HepG2 (cell line): Measurements from ENCODE around the gene AKAP12. TPM values are rescaled to one million over a fixed set of nuclear protein-coding genes. Genes with fewer than 3 reads are reported as not detected.

Experiments
- ARID5B ChIP-seq: IDR thresholded peaks from 2 replicates; pipeline ENCODE4 v1.4.0; 2020; ENCODE audit warnings: mild to moderate bottlenecking, missing genetic modification reagents
- CTCF ChIP-seq: sonication (generic); formaldehyde crosslinking; IDR thresholded peaks from 2 replicates; pipeline ENCODE4 v1.5.0; 2020; ENCODE audit warnings: mild to moderate bottlenecking, missing genetic modification reagents, moderate library complexity
- FOXJ3 ChIP-seq: sonication (generic); formaldehyde crosslinking; IDR thresholded peaks from 2 replicates; pipeline ENCODE4 v1.4.0; 2020; ENCODE audit warnings: missing genetic modification reagents, mild to moderate bottlenecking, borderline replicate concordance
- GABPB1 ChIP-seq: IDR thresholded peaks from 2 replicates; pipeline ENCODE4 v1.6.1; 2016; ENCODE audit warnings: mild to moderate bottlenecking, missing genetic modification reagents, moderate library complexity, missing compliant biosample characterization
- HMGXB4 ChIP-seq, 2 experiments: sonication (generic) in 1 of 2; formaldehyde crosslinking in 1 of 2; IDR thresholded peaks; 2 replicates each; pipeline versions ENCODE4 v1.4.0 to v1.6.1; 2018 to 2020; ENCODE audit warnings: missing genetic modification reagents in 2 of 2, borderline replicate concordance in 1 of 2, low read depth in 1 of 2, mild to moderate bottlenecking in 1 of 2, missing biosample characterization in 1 of 2
- KDM2A ChIP-seq: sonication (generic); formaldehyde crosslinking; IDR thresholded peaks from 2 replicates; pipeline ENCODE4 v1.4.0; 2020; ENCODE audit warnings: low read depth, missing genetic modification reagents, borderline replicate concordance
- KDM5A ChIP-seq: fragments of 200-600 bp; sonication (generic); IDR thresholded peaks from 2 replicates; pipeline ENCODE4 v1.7.0; 2018; ENCODE audit warnings: antibody characterized with exemption, mild to moderate bottlenecking, low read length, borderline replicate concordance
- KDM5B ChIP-seq: sonication (generic); formaldehyde crosslinking; IDR thresholded peaks from 2 replicates; pipeline ENCODE4 v1.4.0; 2020; ENCODE audit warnings: missing genetic modification reagents, mild to moderate bottlenecking, borderline replicate concordance
- MEIS2 ChIP-seq: sonication (generic); formaldehyde crosslinking; IDR thresholded peaks from 2 replicates; pipeline ENCODE4 v1.9.0; 2021; ENCODE audit warnings: mild to moderate bottlenecking, missing genetic modification reagents
- TP53 ChIP-seq: sonication (generic); formaldehyde crosslinking; conservative IDR thresholded peaks from 2 replicates; pipeline ENCODE4 v1.4.0; 2020; ENCODE audit warnings: missing genetic modification reagents
- ZBTB25 ChIP-seq: IDR thresholded peaks from 2 replicates; pipeline ENCODE4 v1.6.1; 2018; ENCODE audit warnings: missing genetic modification reagents
- ZBTB38 ChIP-seq: sonication (generic); formaldehyde crosslinking; IDR thresholded peaks from 2 replicates; pipeline ENCODE4 v1.5.1; 2020; ENCODE audit warnings: mild to moderate bottlenecking, missing genetic modification reagents
- ZFYVE20 ChIP-seq: sonication (generic); formaldehyde crosslinking; IDR thresholded peaks from 2 replicates; pipeline ENCODE4 v1.8.0; 2023; ENCODE audit warnings: low read depth, mild to moderate bottlenecking, moderate library complexity, missing genetic modification reagents, borderline replicate concordance
- ZIK1 ChIP-seq: sonication (generic); formaldehyde crosslinking; IDR thresholded peaks from 2 replicates; pipeline ENCODE4 v1.5.0; 2020; ENCODE audit warnings: mild to moderate bottlenecking, low read depth, missing genetic modification reagents, borderline replicate concordance
- ZNF180 ChIP-seq: sonication (generic); formaldehyde crosslinking; IDR thresholded peaks from 2 replicates; pipeline ENCODE4 v1.4.0; 2020; ENCODE audit warnings: low read depth, missing genetic modification reagents, borderline replicate concordance
- ZNF264 ChIP-seq: sonication (generic); formaldehyde crosslinking; IDR thresholded peaks from 2 replicates; pipeline ENCODE4 v1.4.0; 2020; ENCODE audit warnings: missing genetic modification reagents
- ZNF556 ChIP-seq: sonication (generic); formaldehyde crosslinking; IDR thresholded peaks from 2 replicates; pipeline ENCODE4 v1.4.0; 2020; ENCODE audit warnings: mild to moderate bottlenecking, missing genetic modification reagents, borderline replicate concordance
- ZNF737 ChIP-seq: sonication (generic); formaldehyde crosslinking; IDR thresholded peaks from 2 replicates; pipeline ENCODE4 v1.5.0; 2020; ENCODE audit warnings: missing genetic modification reagents, mild to moderate bottlenecking, borderline replicate concordance
- ZSCAN25 ChIP-seq: sonication (generic); formaldehyde crosslinking; IDR thresholded peaks from 2 replicates; pipeline ENCODE4 v1.8.0; 2022; ENCODE audit warnings: mild to moderate bottlenecking, missing genetic modification reagents
- polyA plus RNA-seq, 8 experiments: library from polyadenylated mRNA; depleted of rRNA in 3 of 8; stranded (reverse) in 7 of 8; unstranded in 1 of 8; fragments of >200 nt; fragmentation: Illumina TruSeq in 4 of 8; extraction: Trizol in 4 of 8; gene quantifications; 2 replicates each; pipeline versions ENCODE4 v1.2.1 to v1.2.3, GENCODE V29; 2011 to 2016; ENCODE audit warnings: low read depth in 4 of 8, missing spikeins in 1 of 8, mixed read lengths in 1 of 8; ENCODE audit not compliant: insufficient read depth in 1 of 8
- total RNA-seq, 5 experiments: library from RNA; depleted of rRNA; stranded (reverse); fragments of >200 nt; fragmentation: Illumina TruSeq; extraction: Trizol; gene quantifications; 2 replicates each; pipeline ENCODE4 v1.2.3, GENCODE V29; 2016; ENCODE audit warnings: low read depth in 1 of 5

AKAP12 gene
- total and polyA plus RNA-seq, 2 of the 13 experiments (the other 11 are each of a cell fraction or from before 2014, with no cell fraction given): 10.6 to 19.0 TPM

GRCh38 chr6:151389618-151390275, 150.0 kb downstream of the AKAP12 start (continued):
- TF ChIP-seq ZNF264: peak; percentile 77
- TF ChIP-seq KDM2A (CRISPR knock-in tag): peak; percentile 77
- TF ChIP-seq ZIK1 (CRISPR knock-in tag): peak; percentile 65; the same call in 1 of the 2 replicates
- TF ChIP-seq ZBTB38 (CRISPR knock-in tag): peak; percentile 65; the same call in 1 of the 2 replicates
- peak; percentile 81; the same call in 1 of the 2 replicates for TF ChIP-seq GABPB1 (CRISPR knock-in tag)
- peak; percentile 85 for TF ChIP-seq KDM5B (CRISPR knock-in tag)
- peak; percentile 87; the same call in 1 of the 2 replicates for TF ChIP-seq MEIS2 (CRISPR knock-in tag)
- TF ChIP-seq ZFYVE20: 0 out of 2 replicates have a peak, but pooled peaks have one; percentile 80
- TF ChIP-seq ZNF556 (CRISPR knock-in tag): peak; percentile 60; the same call in 1 of the 2 replicates
- peak; percentile 29; the same call in 1 of the 2 replicates for TF ChIP-seq ARID5B (CRISPR knock-in tag)
- TF ChIP-seq ZNF180: peak; percentile 64; the same call in 1 of the 2 replicates
- peak; percentile 96; the same call in 1 of the 2 replicates for TF ChIP-seq ZNF737
- peak; percentile 64 to 94; a peak in 2 of 4 replicates for TF ChIP-seq HMGXB4 (CRISPR knock-in tag; IDR thresholded peaks at IDR 0.05; ENCODE audit: borderline replicate concordance in 1 of 2, low read depth in 1 of 2)
- 0 out of 2 replicates have a peak, but pooled peaks have one; percentile 47 for TF ChIP-seq KDM5A
- 0 out of 2 replicates have a peak, but pooled peaks have one; percentile 31 for TF ChIP-seq CTCF (CRISPR knock-in tag)
- 0 out of 2 replicates have a peak, but pooled peaks have one; percentile 22 for TF ChIP-seq ZSCAN25 (CRISPR knock-in tag)
- TF ChIP-seq FOXJ3 (CRISPR knock-in tag): peak; percentile 65; the same call in 1 of the 2 replicates
- TF ChIP-seq TP53: peak; percentile 48
- no peak; the same call in 1 of the 2 replicates for TF ChIP-seq ZBTB25 (CRISPR knock-in tag)
